HEK293T (cell line): ENCODE data around the gene BTBD19.

Experiments
- CTCF ChIA-PET: fragments of 350-600 bp; formaldehyde crosslinking; extraction: SDS; loops from one replicate; lab custom pipeline; 2021; ENCODE audit warnings: antibody characterized with exemption, inconsistent platforms; lab: Yijun Ruan, JAX
- POLR2A ChIA-PET: fragments of 350-600 bp; formaldehyde crosslinking; extraction: SDS; loops from one replicate; lab custom pipeline; 2020; ENCODE audit warnings: antibody characterized with exemption, inconsistent platforms; lab: Yijun Ruan, JAX
- DNase-seq: peaks from one replicate; pipeline ENCODE4 v3.0.0; 2012; ENCODE audit warnings: mixed read lengths; ENCODE audit errors: extremely low spot score
- ARNT ChIP-seq: fragments of 450-650 bp; IDR thresholded peaks from 2 replicates; pipeline ENCODE4 v1.6.1; 2017; ENCODE audit warnings: mild to moderate bottlenecking
- BHLHE40 ChIP-seq: fragments of 450-650 bp; IDR thresholded peaks from 2 replicates; pipeline ENCODE4 v1.6.1; 2016; ENCODE audit warnings: mild to moderate bottlenecking, moderate library complexity, borderline replicate concordance
- CTBP1 ChIP-seq: fragments of 450-650 bp; IDR thresholded peaks from 2 replicates; pipeline ENCODE4 v1.6.1; 2016; ENCODE audit warnings: borderline replicate concordance
- ELF4 ChIP-seq: fragments of 450-650 bp; IDR thresholded peaks from 2 replicates; pipeline ENCODE4 v1.6.1; 2017; ENCODE audit warnings: antibody characterized with exemption
- FOXA1 ChIP-seq: fragments of 450-650 bp; IDR thresholded peaks from 2 replicates; pipeline ENCODE4 v1.6.1; 2016; ENCODE audit warnings: mild to moderate bottlenecking
- FOXK2 ChIP-seq: fragments of 450-650 bp; IDR thresholded peaks from 2 replicates; pipeline ENCODE4 v1.6.1; 2016; ENCODE audit warnings: mild to moderate bottlenecking
- FOXM1 ChIP-seq: fragments of 450-650 bp; IDR thresholded peaks from 2 replicates; pipeline ENCODE4 v1.6.1; 2017; ENCODE audit warnings: mild to moderate bottlenecking, borderline replicate concordance
- HDGF ChIP-seq: fragments of 450-650 bp; IDR thresholded peaks from 2 replicates; pipeline ENCODE4 v1.6.1; 2017; ENCODE audit warnings: antibody characterized with exemption, borderline replicate concordance
- L3MBTL2 ChIP-seq: fragments of 450-650 bp; conservative IDR thresholded peaks from 2 replicates; pipeline ENCODE4 v1.6.1; 2016; ENCODE audit warnings: mild to moderate bottlenecking
- LEF1 ChIP-seq: fragments of 450-650 bp; IDR thresholded peaks from 2 replicates; pipeline ENCODE4 v1.6.1; 2017; ENCODE audit warnings: mild to moderate bottlenecking, borderline replicate concordance
- NFRKB ChIP-seq: fragments of 450-650 bp; IDR thresholded peaks from 2 replicates; pipeline ENCODE4 v1.6.1; 2016; ENCODE audit warnings: mild to moderate bottlenecking, moderate library complexity
- SP1 ChIP-seq: fragments of 450-650 bp; IDR thresholded peaks from 2 replicates; pipeline ENCODE4 v1.6.1; 2017
- SUZ12 ChIP-seq: fragments of 450-650 bp; IDR thresholded peaks from 2 replicates; pipeline ENCODE4 v1.6.1; 2016; ENCODE audit warnings: mild to moderate bottlenecking
- TARDBP ChIP-seq: fragments of 450-650 bp; IDR thresholded peaks from 2 replicates; pipeline ENCODE4 v1.6.1; 2016
- ZNF384 ChIP-seq: fragments of 450-650 bp; IDR thresholded peaks from 2 replicates; pipeline ENCODE4 v1.6.1; 2016
- TF ChIP-seq, protein P1 (sequence below): fragments of 450-650 bp; IDR thresholded peaks from 2 replicates; pipeline ENCODE4 v1.6.1; 2016

Gene BTBD19

GRCh38 chr1:44802306-44803061, 5.8 kb upstream of the BTBD19 start:
- ChIA-PET CTCF (interaction anchor here (0.6 to 1.1 kb wide), 2 partner anchors 18 to 20 kb away, joined by 3 to 4 read pairs; no protein-coding TSS in a partner anchor), POLR2A (interaction anchor here (1.2 kb wide), 1 partner anchor 17 kb away, joined by 4 read pairs; no protein-coding TSS in a partner anchor)
- no peak for DNase-seq
- no peak for TF ChIP-seq LEF1
- TF ChIP-seq ZNF384 = no peak
- no peak for TF ChIP-seq FOXK2
- TF ChIP-seq, protein P1, sequence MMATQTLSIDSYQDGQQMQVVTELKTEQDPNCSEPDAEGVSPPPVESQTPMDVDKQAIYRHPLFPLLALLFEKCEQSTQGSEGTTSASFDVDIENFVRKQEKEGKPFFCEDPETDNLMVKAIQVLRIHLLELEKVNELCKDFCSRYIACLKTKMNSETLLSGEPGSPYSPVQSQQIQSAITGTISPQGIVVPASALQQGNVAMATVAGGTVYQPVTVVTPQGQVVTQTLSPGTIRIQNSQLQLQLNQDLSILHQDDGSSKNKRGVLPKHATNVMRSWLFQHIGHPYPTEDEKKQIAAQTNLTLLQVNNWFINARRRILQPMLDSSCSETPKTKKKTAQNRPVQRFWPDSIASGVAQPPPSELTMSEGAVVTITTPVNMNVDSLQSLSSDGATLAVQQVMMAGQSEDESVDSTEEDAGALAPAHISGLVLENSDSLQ = no peak
- no peak for TF ChIP-seq CTBP1
- no peak for TF ChIP-seq L3MBTL2
- no peak for TF ChIP-seq HDGF
- no peak for TF ChIP-seq NFRKB
- TF ChIP-seq FOXA1 = no peak
- no peak for TF ChIP-seq SUZ12
- no peak for TF ChIP-seq ELF4
- no peak for TF ChIP-seq FOXM1
- TF ChIP-seq BHLHE40 = no peak
- no peak for TF ChIP-seq TARDBP
- no peak for TF ChIP-seq ARNT
- TF ChIP-seq SP1 = no peak

DNA sequence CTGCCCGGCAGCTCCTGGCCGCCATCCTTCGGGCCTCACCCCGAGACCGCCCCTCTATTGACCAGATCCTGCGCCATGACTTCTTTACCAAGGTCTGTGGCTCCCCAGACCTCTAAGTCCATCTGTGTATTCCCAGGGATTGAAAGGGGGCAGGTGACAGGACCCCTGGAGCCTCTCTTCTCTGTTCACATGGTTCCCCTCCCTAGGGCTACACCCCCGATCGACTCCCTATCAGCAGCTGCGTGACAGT, 5.3 kb upstream of the BTBD19 start:
- ChIA-PET CTCF (interaction anchor here (1.1 kb wide), 1 partner anchor 18 kb away, joined by 4 read pairs; no protein-coding TSS in a partner anchor), POLR2A (interaction anchor here (1.2 kb wide), 1 partner anchor 16 kb away, joined by 4 read pairs; no protein-coding TSS in a partner anchor)
- TF ChIP-seq HDGF = no peak
- TF ChIP-seq L3MBTL2 = no peak
- TF ChIP-seq ELF4 = no peak
- TF ChIP-seq BHLHE40 = no peak
- no peak for TF ChIP-seq FOXA1
- no peak for TF ChIP-seq ZNF384
- no peak for TF ChIP-seq LEF1
- TF ChIP-seq, protein P1 = no peak
- no peak for TF ChIP-seq SP1
- TF ChIP-seq ARNT = no peak
- TF ChIP-seq NFRKB = no peak
- DNase-seq = no peak

- no peak for DNase-seq
- no peak for TF ChIP-seq L3MBTL2
- no peak for TF ChIP-seq NFRKB
- no peak for TF ChIP-seq SP1
- no peak for TF ChIP-seq FOXA1
- no peak for TF ChIP-seq ELF4
- ChIA-PET POLR2A (interaction anchor here (1.2 kb wide), 1 partner anchor 16 kb away, joined by 4 read pairs; no protein-coding TSS in a partner anchor), CTCF (interaction anchor here (1.1 kb wide), 1 partner anchor 17 kb away, joined by 4 read pairs; no protein-coding TSS in a partner anchor)
These were observed 4.8 kb upstream of the BTBD19 start for GRCh38 chr1:44803312-44804095.

DNA sequence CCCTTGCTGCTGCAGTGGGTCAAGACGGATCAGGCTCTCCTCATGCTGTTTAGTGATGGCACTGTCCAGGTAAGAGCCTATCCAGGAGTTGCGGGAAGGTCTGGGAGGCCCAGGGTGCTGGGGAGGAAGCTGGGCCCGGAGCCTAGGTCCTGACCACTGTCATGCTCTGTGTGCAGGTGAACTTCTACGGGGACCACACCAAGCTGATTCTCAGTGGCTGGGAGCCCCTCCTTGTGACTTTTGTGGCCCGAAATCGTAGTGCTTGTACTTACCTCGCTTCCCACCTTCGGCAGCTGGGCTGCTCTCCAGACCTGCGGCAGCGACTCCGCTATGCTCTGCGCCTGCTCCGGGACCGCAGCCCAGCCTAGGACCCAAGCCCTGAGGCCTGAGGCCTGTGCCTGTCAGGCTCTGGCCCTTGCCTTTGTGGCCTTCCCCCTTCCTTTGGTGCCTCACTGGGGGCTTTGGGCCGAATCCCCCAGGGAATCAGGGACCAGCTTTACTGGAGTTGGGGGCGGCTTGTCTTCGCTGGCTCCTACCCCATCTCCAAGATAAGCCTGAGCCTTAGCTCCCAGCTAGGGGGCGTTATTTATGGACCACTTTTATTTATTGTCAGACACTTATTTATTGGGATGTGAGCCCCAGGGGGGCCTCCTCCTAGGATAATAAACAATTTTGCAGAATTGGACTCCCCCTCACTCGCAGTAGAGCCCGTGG, 2.9 kb upstream of the BTBD19 start:
- no peak for DNase-seq
- ChIA-PET POLR2A (interaction anchor here (1.2 to 7.5 kb wide), 3 partner anchors 9 to 29 kb away, joined by 3 to 137 read pairs (median 4); no protein-coding TSS in a partner anchor), CTCF (no interaction called here)
- TF ChIP-seq LEF1 = no peak
- no peak for TF ChIP-seq FOXK2
- no peak for TF ChIP-seq TARDBP

GRCh38 chr1:44806025-44806703, 2.2 kb upstream of the BTBD19 start:
- CTCF ChIA-PET = no interaction called here
- TF ChIP-seq, protein P1 = no peak
- TF ChIP-seq NFRKB = no peak
- TF ChIP-seq HDGF = no peak
- TF ChIP-seq ZNF384 = no peak
- no peak for TF ChIP-seq FOXM1
- TF ChIP-seq SP1 = no peak
- TF ChIP-seq FOXK2 = no peak
- no peak for TF ChIP-seq ELF4
- TF ChIP-seq CTBP1 = no peak
- TF ChIP-seq ARNT = no peak
- TF ChIP-seq FOXA1 = no peak
- DNase-seq = no peak
- POLR2A ChIA-PET = interaction anchor here (1.2 to 7.5 kb wide), 6 partner anchors 10 to 75 kb away, joined by 3 to 137 read pairs (median 6); partner anchors contain the start of genes RNU5D-1 and RPS8
